Osteocyte (in vitro differentiated cells): ENCODE results near the gene OSBPL6. TPM values are rescaled to one million over a fixed set of nuclear protein-coding genes. Genes with fewer than 3 reads are reported as not detected.

ENCODE experiments used
- DNase-seq: peaks from one replicate; pipeline ENCODE4 v3.0.0; 2021; ENCODE audit warnings: mixed read lengths; ENCODE audit not compliant: unreplicated experiment; ENCODE audit errors: extremely low spot score
- H3K27ac Mint-ChIP-seq: one replicate; pipeline ENCODE4 v1.8.0; 2021; ENCODE audit warnings: mild to moderate bottlenecking, mixed read lengths; ENCODE audit not compliant: unreplicated experiment
- H3K27me3 Mint-ChIP-seq: one replicate; pipeline ENCODE4 v1.8.0; 2021; ENCODE audit warnings: mixed read lengths; ENCODE audit not compliant: unreplicated experiment
- H3K36me3 Mint-ChIP-seq: one replicate; pipeline ENCODE4 v1.8.0; 2021; ENCODE audit warnings: mixed read lengths; ENCODE audit not compliant: unreplicated experiment
- H3K4me1 Mint-ChIP-seq: one replicate; pipeline ENCODE4 v1.8.0; 2021; ENCODE audit warnings: mixed read lengths; ENCODE audit not compliant: unreplicated experiment
- H3K4me3 Mint-ChIP-seq: one replicate; pipeline ENCODE4 v1.8.0; 2021; ENCODE audit warnings: mild to moderate bottlenecking, moderate library complexity, mixed read lengths; ENCODE audit not compliant: unreplicated experiment
- H3K9me3 Mint-ChIP-seq: one replicate; pipeline ENCODE4 v1.8.0; 2021; ENCODE audit warnings: mixed read lengths; ENCODE audit not compliant: unreplicated experiment
- total RNA-seq: library from RNA; stranded (reverse); gene quantifications from 2 replicates; pipeline ENCODE4 v1.2.1, GENCODE V29; 2021
- TF ChIP-seq, protein P1 (sequence below): fragments of 200-600 bp; sonication (generic); IDR thresholded peaks from 2 replicates; pipeline ENCODE4 v1.5.0; 2021; ENCODE audit warnings: antibody characterized with exemption, mild to moderate bottlenecking, moderate library complexity

Gene OSBPL6
- total RNA-seq, 1 donor from 2014 or later: 3.9 TPM

DNA sequence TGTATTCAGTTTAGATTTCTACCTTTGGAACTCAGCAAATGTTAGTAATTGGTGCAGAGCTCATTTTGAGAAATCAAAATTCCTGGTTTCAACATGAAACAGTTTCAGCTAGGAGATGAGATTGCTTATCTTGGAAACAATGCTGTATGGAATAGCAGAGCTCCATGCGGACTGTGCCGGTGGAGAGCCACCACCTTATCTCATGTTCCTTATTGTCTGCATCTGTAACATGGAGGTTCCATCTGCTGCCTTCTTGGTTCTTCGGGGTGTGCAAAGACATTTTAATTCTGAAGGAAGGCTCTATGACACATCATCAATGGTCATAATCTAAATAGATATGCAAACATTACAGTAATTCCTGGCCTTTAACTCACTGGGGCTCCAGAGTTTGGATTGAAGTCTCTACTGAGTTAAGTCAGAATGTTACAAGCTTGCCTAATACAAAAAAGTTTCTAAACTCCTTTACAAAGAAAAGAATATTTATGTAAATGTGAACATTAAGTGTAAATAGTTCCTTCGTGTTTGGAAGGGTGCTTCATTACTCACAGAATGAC is 191.4 kb downstream of the OSBPL6 start:
- peaks cover 1% of the 10 kb centered on the region for H3K36me3 Mint-ChIP-seq
- H3K27me3 Mint-ChIP-seq: no peaks in the 10 kb centered on the region
- TF ChIP-seq, protein P1, sequence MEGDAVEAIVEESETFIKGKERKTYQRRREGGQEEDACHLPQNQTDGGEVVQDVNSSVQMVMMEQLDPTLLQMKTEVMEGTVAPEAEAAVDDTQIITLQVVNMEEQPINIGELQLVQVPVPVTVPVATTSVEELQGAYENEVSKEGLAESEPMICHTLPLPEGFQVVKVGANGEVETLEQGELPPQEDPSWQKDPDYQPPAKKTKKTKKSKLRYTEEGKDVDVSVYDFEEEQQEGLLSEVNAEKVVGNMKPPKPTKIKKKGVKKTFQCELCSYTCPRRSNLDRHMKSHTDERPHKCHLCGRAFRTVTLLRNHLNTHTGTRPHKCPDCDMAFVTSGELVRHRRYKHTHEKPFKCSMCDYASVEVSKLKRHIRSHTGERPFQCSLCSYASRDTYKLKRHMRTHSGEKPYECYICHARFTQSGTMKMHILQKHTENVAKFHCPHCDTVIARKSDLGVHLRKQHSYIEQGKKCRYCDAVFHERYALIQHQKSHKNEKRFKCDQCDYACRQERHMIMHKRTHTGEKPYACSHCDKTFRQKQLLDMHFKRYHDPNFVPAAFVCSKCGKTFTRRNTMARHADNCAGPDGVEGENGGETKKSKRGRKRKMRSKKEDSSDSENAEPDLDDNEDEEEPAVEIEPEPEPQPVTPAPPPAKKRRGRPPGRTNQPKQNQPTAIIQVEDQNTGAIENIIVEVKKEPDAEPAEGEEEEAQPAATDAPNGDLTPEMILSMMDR: no peak
- H3K27ac Mint-ChIP-seq: no peak overlapping the region
- DNase-seq: no peak
- no peaks in the 10 kb centered on the region for H3K4me1 Mint-ChIP-seq
- no peak overlapping the region for H3K4me3 Mint-ChIP-seq
- no peaks in the 10 kb centered on the region for H3K9me3 Mint-ChIP-seq

DNA sequence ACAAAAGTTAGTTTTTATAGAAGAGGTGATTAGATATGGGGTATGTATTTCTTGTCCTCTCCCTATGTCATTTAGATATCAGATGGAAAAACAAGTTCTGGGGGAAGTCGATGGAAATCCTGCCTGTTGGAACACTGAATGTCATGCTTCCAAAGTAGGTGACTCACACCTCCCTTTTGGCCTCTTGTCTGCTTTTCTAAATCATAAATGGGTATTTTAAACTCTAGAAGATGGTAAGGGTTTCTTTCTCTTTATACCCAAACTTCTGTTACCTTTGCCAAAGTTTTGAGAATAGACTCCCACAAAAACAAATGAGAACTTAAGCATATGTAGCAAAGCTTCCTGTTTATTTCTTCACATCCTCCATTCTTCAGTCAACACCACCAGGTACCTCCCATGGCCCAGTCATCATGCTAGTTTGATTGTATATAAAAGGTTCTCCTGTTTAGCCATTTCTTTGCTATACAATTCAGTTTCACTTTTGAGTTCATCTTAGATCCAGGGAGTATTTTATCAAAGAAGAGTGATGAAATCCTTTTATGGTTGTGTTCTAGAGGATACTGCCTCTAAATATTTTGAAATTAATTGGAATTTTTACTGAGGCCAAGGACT is 192.8 kb downstream of the OSBPL6 start:
- TF ChIP-seq, protein P1: no peak
- no peak for DNase-seq
- Mint-ChIP-seq H3K27me3 (no peaks in the 10 kb centered on the region), H3K36me3 (peaks cover 1% of the 10 kb centered on the region), H3K9me3 (no peaks in the 10 kb centered on the region), H3K4me1 (no peaks in the 10 kb centered on the region), H3K27ac (no peak overlapping the region), H3K4me3 (no peak overlapping the region)

DNA sequence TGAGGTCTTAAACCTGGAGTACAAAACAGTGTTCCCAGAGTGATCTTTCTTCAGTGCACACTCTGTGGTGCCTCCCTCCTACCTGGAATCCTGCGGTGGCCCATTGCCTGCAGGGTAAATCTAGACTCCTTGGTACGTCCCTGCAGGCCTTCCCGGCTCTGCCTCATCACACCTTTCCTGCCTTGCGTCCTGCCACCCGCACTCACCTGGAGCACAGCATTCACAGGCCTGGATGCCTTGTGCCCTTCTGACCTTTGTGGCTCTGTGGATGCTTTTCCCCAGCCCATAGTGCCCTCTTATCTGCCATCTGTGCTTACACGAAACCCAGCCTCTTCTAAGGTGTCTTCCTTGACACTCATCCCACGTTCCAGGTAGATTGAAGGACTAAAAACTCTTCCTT is 194.0 kb downstream of the OSBPL6 start:
- TF ChIP-seq, protein P1: no peak
- Mint-ChIP-seq H3K4me3 (no peak overlapping the region), H3K36me3 (peaks cover 1% of the 10 kb centered on the region), H3K4me1 (no peaks in the 10 kb centered on the region), H3K9me3 (no peaks in the 10 kb centered on the region), H3K27me3 (no peaks in the 10 kb centered on the region), H3K27ac (no peak overlapping the region)
- no peak for DNase-seq

DNA sequence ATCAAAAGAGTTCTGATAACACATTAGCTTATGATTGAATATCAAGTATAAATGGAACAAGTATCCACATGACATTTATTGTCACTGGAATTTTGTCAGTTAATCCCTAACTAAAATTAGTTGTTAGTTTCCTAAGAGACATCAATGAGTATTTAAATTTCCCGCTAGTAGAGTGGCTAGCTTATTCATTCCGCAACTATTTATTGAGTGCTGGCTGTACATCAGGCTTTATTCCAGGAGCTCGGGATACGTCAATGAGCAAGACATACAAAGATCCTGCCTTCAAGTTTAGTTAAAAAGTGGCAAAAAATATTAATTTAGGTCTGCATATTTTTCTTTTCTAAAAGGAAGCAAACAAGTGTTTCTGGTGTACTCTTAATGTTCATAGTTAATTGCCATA is 197.4 kb downstream of the OSBPL6 start:
- TF ChIP-seq, protein P1: no peak
- no peaks in the 10 kb centered on the region for H3K4me1 Mint-ChIP-seq
- no peak overlapping the region for H3K4me3 Mint-ChIP-seq
- H3K36me3 Mint-ChIP-seq: peaks cover 1% of the 10 kb centered on the region
- no peaks in the 10 kb centered on the region for H3K9me3 Mint-ChIP-seq
- no peak for DNase-seq
- no peak overlapping the region for H3K27ac Mint-ChIP-seq
- H3K27me3 Mint-ChIP-seq: no peaks in the 10 kb centered on the region

DNA sequence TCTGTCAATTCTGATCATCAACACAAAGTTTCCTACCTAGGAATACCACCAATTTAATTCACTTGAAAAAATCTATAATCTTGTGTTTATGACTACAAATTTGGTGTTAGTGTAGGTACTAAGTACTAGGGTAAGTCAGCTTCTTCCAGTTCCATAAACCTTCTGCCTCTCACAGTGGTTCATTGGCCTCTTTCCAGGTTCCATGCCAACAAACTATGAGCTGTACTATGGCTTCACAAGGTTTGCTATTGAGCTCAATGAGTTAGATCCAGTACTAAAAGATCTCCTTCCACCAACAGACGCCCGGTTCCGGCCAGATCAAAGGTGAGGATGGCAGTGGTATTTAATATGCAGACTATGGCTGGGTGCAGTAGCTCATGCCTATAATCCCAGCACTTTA is 197.9 kb downstream of the OSBPL6 start:
- peaks cover 1% of the 10 kb centered on the region for H3K36me3 Mint-ChIP-seq
- no peak for DNase-seq
- TF ChIP-seq, protein P1: no peak

More for the DNA sequence above, 197.9 kb downstream of the OSBPL6 start:
- Mint-ChIP-seq H3K9me3 (no peaks in the 10 kb centered on the region), H3K4me3 (no peak overlapping the region), H3K27me3 (no peaks in the 10 kb centered on the region), H3K4me1 (no peaks in the 10 kb centered on the region), H3K27ac (no peak overlapping the region)
